Rectal smooth muscle tissue (tissue), 1 donor: ENCODE results near the gene PRPSAP2.
"Not testable (repeated sequence)": the region's sequence is repeated elsewhere in the genome, so short reads cannot be mapped to it uniquely, and the experiment has no call there.

Experiments
- H3K27ac ChIP-seq: one replicate; pipeline ENCODE4 v1.7.0; 2013; ENCODE audit warnings: low read depth, low read length, inconsistent platforms
- H3K27me3 ChIP-seq: one replicate; pipeline ENCODE4 v1.7.0; 2013; ENCODE audit warnings: low read length; ENCODE audit not compliant: control insufficient read depth, insufficient read depth
- H3K36me3 ChIP-seq: one replicate; pipeline ENCODE4 v1.7.0; 2013; ENCODE audit warnings: low read length; ENCODE audit not compliant: control insufficient read depth, insufficient read depth
- H3K4me1 ChIP-seq: one replicate; pipeline ENCODE4 v1.7.0; 2013; ENCODE audit warnings: low read length; ENCODE audit not compliant: control insufficient read depth, insufficient read depth
- H3K4me3 ChIP-seq: one replicate; pipeline ENCODE4 v1.7.0; 2013; ENCODE audit warnings: low read length
- H3K9ac ChIP-seq: one replicate; pipeline ENCODE4 v1.7.0; 2013; ENCODE audit warnings: low read length

PRPSAP2 gene

DNA sequence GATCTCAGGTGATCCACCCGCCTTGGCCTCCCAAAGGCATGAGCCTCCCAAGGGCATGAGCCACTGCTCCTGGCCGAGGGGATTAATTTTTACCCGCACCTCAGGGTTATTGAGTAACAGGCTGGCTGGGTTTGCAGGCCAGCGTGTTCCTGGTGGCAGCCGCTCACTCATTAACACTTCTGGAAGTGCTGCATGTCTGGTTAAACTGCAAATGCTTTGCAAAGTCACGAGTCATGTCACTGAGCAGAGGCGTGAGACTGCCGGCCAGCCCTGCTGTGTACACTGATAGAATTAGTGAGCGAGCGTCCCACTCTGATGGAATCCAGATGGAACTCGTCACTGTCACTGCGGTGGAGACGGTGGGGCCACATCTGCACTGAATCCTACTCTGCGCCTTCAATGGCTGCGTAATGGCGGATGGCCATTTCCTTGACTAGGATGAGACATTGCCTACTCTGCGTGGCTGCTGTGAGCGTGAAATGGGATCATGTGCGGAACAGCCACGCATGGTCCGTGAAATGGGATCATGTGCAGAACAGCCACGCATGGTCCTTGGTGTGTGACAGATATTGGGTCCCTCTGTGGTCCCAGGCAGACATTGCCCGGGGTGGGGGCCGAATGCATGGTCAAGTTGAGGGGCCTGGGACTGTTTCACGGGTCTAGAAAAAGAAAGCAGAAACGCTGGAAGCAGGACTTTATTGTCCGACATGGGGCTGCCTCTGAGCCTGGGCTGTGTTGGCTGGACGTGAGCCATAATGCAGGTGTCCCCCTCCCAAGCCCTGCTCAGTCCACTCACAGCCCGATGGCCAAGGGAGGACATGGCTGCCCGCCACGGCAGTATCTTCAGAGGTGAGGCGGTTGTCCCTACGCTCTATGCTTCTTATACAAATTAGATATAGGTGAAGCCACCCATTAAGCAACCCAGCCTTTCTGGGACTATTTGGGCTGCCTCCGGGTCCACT, 93.3 kb downstream of the PRPSAP2 start:
- Histone ChIP-seq H3K27me3 (no peaks in the 10 kb centered on the region), H3K4me1 (no peaks in the 10 kb centered on the region), H3K27ac (no peak overlapping the region), H3K4me3 (no peak overlapping the region), H3K36me3 (no peaks in the 10 kb centered on the region), H3K9ac (no peak overlapping the region)

GRCh38 chr17:18951941-18952842, 94.3 kb downstream of the PRPSAP2 start, which contains the start of gene SLC5A10:
TSS of gene SLC5A10 (plus strand) at chr17:18952165. CDS start at chr17:18952206, 41 bp downstream.
- Histone ChIP-seq H3K27ac (no peak within 1 kb of the TSS), H3K36me3 (no peaks in the 10 kb centered on the region), H3K9ac (no peak within 1 kb of the TSS), H3K4me1 (no peaks in the 10 kb centered on the region), H3K27me3 (no peaks in the 10 kb centered on the region), H3K4me3 (no peak within 1 kb of the TSS)

GRCh38 chr17:18953231-18953728, 95.3 kb downstream of the PRPSAP2 start:
- H3K27ac ChIP-seq = no peak overlapping the region
- no peaks in the 10 kb centered on the region for H3K4me1 ChIP-seq
- H3K36me3 ChIP-seq = no peaks in the 10 kb centered on the region
- H3K27me3 ChIP-seq = no peaks in the 10 kb centered on the region
- no peak overlapping the region for H3K9ac ChIP-seq
- H3K4me3 ChIP-seq = no peak overlapping the region

DNA sequence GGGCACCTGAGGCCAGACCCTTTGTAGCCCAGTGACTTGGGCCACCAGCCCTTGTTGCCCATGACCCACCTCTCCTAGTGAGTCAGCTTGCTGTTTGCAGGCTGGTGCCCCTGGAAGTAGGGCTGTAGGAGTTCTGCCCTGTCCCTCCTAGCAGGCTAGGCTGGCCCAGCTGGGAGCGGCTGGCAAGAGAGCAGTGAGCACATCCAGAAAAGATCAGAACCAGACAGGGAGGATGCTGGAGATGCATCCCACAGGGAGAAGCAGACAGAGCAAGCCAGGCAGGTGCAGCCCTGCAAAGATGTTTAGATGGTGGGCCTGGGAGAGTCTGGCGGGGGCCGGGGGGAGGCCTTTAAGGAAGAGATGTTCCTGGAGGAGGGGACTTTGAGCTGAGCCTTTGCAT, 96.4 kb downstream of the PRPSAP2 start:
- Histone ChIP-seq H3K4me3 (no peak overlapping the region), H3K36me3 (no peaks in the 10 kb centered on the region), H3K9ac (no peak overlapping the region), H3K27ac (no peak overlapping the region), H3K4me1 (no peaks in the 10 kb centered on the region), H3K27me3 (no peaks in the 10 kb centered on the region)

DNA sequence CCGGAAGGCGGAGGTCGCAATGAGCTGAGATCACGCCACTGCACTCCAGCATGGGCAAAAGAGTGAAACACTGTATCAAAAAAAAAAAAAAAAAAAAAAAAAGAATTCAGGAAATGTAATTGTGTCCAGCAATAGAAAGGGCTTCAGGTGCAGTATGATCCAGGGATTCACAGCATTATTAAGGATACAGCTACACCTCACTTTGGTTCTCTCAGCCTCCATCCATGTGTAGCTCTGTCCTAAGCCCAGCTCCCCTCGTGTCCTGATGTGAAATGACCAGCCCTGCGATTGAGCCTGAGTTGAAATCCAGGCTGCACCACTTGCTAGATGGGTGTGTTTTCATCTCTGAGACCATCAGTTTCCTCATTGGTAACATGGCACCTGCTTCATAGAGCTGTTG, 97.1 kb downstream of the PRPSAP2 start:
- H3K9ac ChIP-seq = no peak overlapping the region
- H3K36me3 ChIP-seq = no peaks in the 10 kb centered on the region
- no peaks in the 10 kb centered on the region for H3K4me1 ChIP-seq
- H3K27ac ChIP-seq = no peak overlapping the region
- no peak overlapping the region for H3K4me3 ChIP-seq
- H3K27me3 ChIP-seq = no peaks in the 10 kb centered on the region

DNA sequence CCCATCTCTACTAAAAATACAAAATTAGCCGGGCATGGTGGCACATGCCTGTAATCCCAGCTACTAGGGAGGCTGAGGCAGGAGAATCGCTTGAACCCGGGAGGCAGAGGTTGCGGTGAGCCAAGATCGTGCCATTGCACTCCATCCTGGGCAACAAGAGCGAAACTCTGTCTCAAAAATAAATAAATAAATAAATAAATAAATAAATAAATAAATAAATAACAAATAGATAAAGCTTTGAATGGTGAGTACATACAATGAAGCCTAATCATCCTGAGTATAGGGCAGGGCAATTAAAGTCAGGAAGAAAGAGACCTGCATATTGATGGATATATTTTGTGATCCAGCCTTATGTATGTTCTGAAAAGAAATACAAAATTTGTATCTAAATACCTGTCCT, 98.1 kb downstream of the PRPSAP2 start:
- not testable (repeated sequence) for H3K9ac ChIP-seq, H3K4me3 ChIP-seq, H3K36me3 ChIP-seq, H3K27ac ChIP-seq, H3K4me1 ChIP-seq, H3K27me3 ChIP-seq

- no peaks in the 10 kb centered on the region for H3K36me3 ChIP-seq
- no peak overlapping the region for H3K9ac ChIP-seq
- H3K27me3 ChIP-seq = no peaks in the 10 kb centered on the region
These were observed 98.7 kb downstream of the PRPSAP2 start for GRCh38 chr17:18956581-18956980.

GRCh38 chr17:18957831-18958230, 99.9 kb downstream of the PRPSAP2 start:
- Histone ChIP-seq H3K27ac (no peak overlapping the region), H3K4me3 (no peak overlapping the region), H3K9ac (no peak overlapping the region)

More at GRCh38 chr17:18956581-18956980, 98.7 kb downstream of the PRPSAP2 start:
- H3K4me3 ChIP-seq = no peak overlapping the region
- H3K4me1 ChIP-seq = peaks cover 3% of the 10 kb centered on the region
- no peak overlapping the region for H3K27ac ChIP-seq

DNA sequence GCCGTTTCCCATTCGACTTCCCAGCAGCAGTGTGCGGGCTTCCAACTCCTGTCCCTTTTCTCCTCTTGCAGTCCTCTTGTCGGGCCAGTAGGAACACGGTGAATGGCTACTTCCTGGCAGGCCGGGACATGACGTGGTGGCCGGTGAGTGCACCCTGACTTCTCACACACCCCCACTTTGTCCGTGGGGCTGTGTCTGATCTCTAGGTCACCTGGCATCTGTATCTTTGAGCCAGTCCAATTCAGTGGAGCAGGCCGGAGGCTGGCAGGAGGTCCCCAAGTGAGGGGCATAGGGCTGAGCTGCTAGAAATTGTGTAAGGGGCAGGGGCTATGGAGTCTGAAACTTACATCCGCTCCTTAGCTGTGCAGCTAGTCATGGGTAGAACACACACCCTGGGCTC, 100.7 kb downstream of the PRPSAP2 start:
- peaks cover 3% of the 10 kb centered on the region for H3K4me1 ChIP-seq
- no peak overlapping the region for H3K4me3 ChIP-seq
- no peaks in the 10 kb centered on the region for H3K36me3 ChIP-seq
- no peak overlapping the region for H3K27ac ChIP-seq
- H3K9ac ChIP-seq = no peak overlapping the region
- no peaks in the 10 kb centered on the region for H3K27me3 ChIP-seq

More at GRCh38 chr17:18957831-18958230, 99.9 kb downstream of the PRPSAP2 start:
- H3K4me1 ChIP-seq = peaks cover 3% of the 10 kb centered on the region
- no peaks in the 10 kb centered on the region for H3K36me3 ChIP-seq
- H3K27me3 ChIP-seq = no peaks in the 10 kb centered on the region

GRCh38 chr17:18959071-18959844, 101.3 kb downstream of the PRPSAP2 start:
- Histone ChIP-seq H3K9ac (no peak overlapping the region), H3K27ac (no peak overlapping the region), H3K27me3 (no peaks in the 10 kb centered on the region), H3K4me1 (peaks cover 3% of the 10 kb centered on the region), H3K4me3 (no peak overlapping the region), H3K36me3 (no peaks in the 10 kb centered on the region)

DNA sequence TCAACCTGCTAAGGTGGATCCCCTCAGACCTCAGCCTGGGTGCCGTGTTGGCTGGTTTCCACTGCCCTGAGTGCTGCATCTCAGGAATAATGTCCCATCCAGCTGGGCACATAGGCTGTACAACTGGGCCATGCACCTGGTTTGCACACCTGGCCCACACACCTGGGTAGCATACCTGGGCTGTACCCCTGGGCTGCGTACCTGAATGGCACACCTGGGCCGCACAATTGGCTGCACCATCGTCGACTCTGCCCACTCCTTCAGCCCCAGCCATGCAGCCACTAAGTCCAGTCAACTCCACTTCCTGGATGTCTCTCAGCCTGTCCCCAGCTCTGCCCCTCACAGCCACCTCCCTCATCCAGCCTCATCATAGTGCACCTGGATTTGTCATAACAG, 101.9 kb downstream of the PRPSAP2 start:
- Histone ChIP-seq H3K4me3 (no peak overlapping the region), H3K27ac (no peak overlapping the region), H3K9ac (no peak overlapping the region), H3K36me3 (no peaks in the 10 kb centered on the region), H3K27me3 (no peaks in the 10 kb centered on the region), H3K4me1 (peaks cover 3% of the 10 kb centered on the region)
